GM23338 (cell line): ENCODE results near the gene MT1F. TPM values are rescaled to one million over a fixed set of nuclear protein-coding genes. Genes with fewer than 3 reads are reported as not detected.

Experiments used
- ATAC-seq: fragments of 200-7000 bp; cut with Tn5 transposase; 3 replicates; pipeline ENCODE4 v1.9.1; 2020
- DNase-seq: peaks from one replicate; pipeline ENCODE4 v3.0.0-alpha.2; 2015; ENCODE audit warnings: low spot score
- H2AFZ ChIP-seq: fragments of 200-600 bp; sonication (generic); 2 replicates; pipeline ENCODE4 v1.8.0; 2016; ENCODE audit warnings: antibody characterized with exemption, mild to moderate bottlenecking, moderate library complexity
- H3F3A ChIP-seq: fragments of 200-600 bp; sonication (generic); replicated peaks from 2 replicates; pipeline ENCODE4 v1.8.0; 2017; ENCODE audit warnings: antibody characterized with exemption, mixed run types, low read depth
- H3K27ac ChIP-seq: fragments of 200-600 bp; sonication (generic); 2 replicates; pipeline ENCODE4 v1.6.1; 2016; ENCODE audit warnings: low read depth
- H3K27me3 ChIP-seq: fragments of 200-600 bp; sonication (generic); 2 replicates; pipeline ENCODE4 v1.8.0; 2016; ENCODE audit warnings: mild to moderate bottlenecking, mixed run types, moderate library complexity; ENCODE audit not compliant: insufficient read depth
- H3K36me3 ChIP-seq: fragments of 200-600 bp; sonication (generic); 2 replicates; pipeline ENCODE4 v1.8.0; 2016; ENCODE audit warnings: mild to moderate bottlenecking; ENCODE audit not compliant: insufficient read depth
- H3K4me1 ChIP-seq: fragments of 200-600 bp; sonication (generic); 2 replicates; pipeline ENCODE4 v1.8.0; 2016; ENCODE audit warnings: mild to moderate bottlenecking, moderate library complexity; ENCODE audit not compliant: insufficient read depth
- H3K4me2 ChIP-seq: fragments of 200-600 bp; sonication (generic); 2 replicates; pipeline ENCODE4 v1.7.1; 2017; ENCODE audit warnings: mixed run types
- H3K4me3 ChIP-seq: fragments of 200-600 bp; sonication (generic); 2 replicates; pipeline ENCODE4 v1.6.1; 2016; ENCODE audit warnings: mixed run types
- H3K79me2 ChIP-seq: fragments of 200-600 bp; sonication (generic); replicated peaks from 2 replicates; pipeline ENCODE4 v1.8.0; 2017; ENCODE audit warnings: mild to moderate bottlenecking; ENCODE audit not compliant: insufficient read depth
- H3K9me2 ChIP-seq: fragments of 200-600 bp; sonication (generic); 2 replicates; pipeline ENCODE4 v1.8.0; 2017; ENCODE audit not compliant: insufficient read depth
- H4K20me1 ChIP-seq: fragments of 200-600 bp; sonication (generic); replicated peaks from 2 replicates; pipeline ENCODE4 v1.8.0; 2017; ENCODE audit warnings: mild to moderate bottlenecking; ENCODE audit not compliant: insufficient read depth
- H3K27ac Mint-ChIP-seq: 2 replicates; pipeline ENCODE4 v1.8.0; 2020; ENCODE audit warnings: inconsistent platforms, mild to moderate bottlenecking, moderate library complexity, mixed read lengths
- H3K27me3 Mint-ChIP-seq: 3 replicates; pipeline ENCODE4 v1.8.0; 2022; ENCODE audit warnings: low read depth, mild to moderate bottlenecking, moderate library complexity, mixed read lengths, inconsistent platforms; ENCODE audit not compliant: insufficient read depth, poor library complexity
- H3K36me3 Mint-ChIP-seq: 3 replicates; pipeline ENCODE4 v1.8.0; 2021; ENCODE audit warnings: low read depth, mild to moderate bottlenecking, inconsistent platforms, moderate library complexity, mixed read lengths
- H3K4me1 Mint-ChIP-seq: 3 replicates; pipeline ENCODE4 v1.8.0; 2020; ENCODE audit warnings: mild to moderate bottlenecking, inconsistent platforms, mixed read lengths
- H3K4me3 Mint-ChIP-seq: 3 replicates; pipeline ENCODE4 v1.8.0; 2021; ENCODE audit warnings: moderate library complexity, mild to moderate bottlenecking, inconsistent platforms, mixed read lengths
- H3K9me3 Mint-ChIP-seq: 3 replicates; pipeline ENCODE4 v1.8.0; 2020; ENCODE audit warnings: moderate library complexity, mild to moderate bottlenecking, inconsistent platforms, mixed read lengths
- CREB1 ChIP-seq: fragments of 250-450 bp; sonication (Bioruptor Pico); IDR thresholded peaks from 2 replicates; pipeline ENCODE4 v1.5.0; 2020; ENCODE audit warnings: low read depth, mild to moderate bottlenecking, moderate library complexity
- EZH2 ChIP-seq: fragments of 200-600 bp; sonication (generic); IDR thresholded peaks from one replicate; pipeline ENCODE4 v1.8.0; 2017; ENCODE audit warnings: antibody characterized with exemption, mild to moderate bottlenecking, low read depth; ENCODE audit not compliant: unreplicated experiment
- POLR2AphosphoS5 ChIP-seq: IDR thresholded peaks from 2 replicates; pipeline ENCODE4 v1.6.1; 2016; ENCODE audit warnings: antibody characterized with exemption, low read depth
- STAT1 ChIP-seq: IDR thresholded peaks from one replicate; pipeline ENCODE4 v1.6.1; 2016; ENCODE audit warnings: antibody characterized with exemption; ENCODE audit not compliant: unreplicated experiment
- ZNF114 ChIP-seq: fragments of 250-450 bp; sonication (Bioruptor Pico); IDR thresholded peaks from 2 replicates; pipeline ENCODE4 v1.5.0; 2020; ENCODE audit warnings: mild to moderate bottlenecking, moderate library complexity
- polyA plus RNA-seq: library from polyadenylated mRNA; unstranded; fragments of >200 nt; fragmentation: Nextera tagmentation; extraction: Ambion mirVana; gene quantifications from 2 replicates; pipeline ENCODE4 v1.2.1, GENCODE V29; 2016
- total RNA-seq: library from RNA; depleted of rRNA; stranded (reverse); fragments of >200 nt; shearing (Covaris generic); gene quantifications from 2 replicates; pipeline ENCODE4 v1.2.3, GENCODE V29; 2014
- TF ChIP-seq, protein P1 (sequence below), 2 experiments: fragments of 200-600 bp in 1 of 2; sonication (generic) in 1 of 2; conservative IDR thresholded peaks; 2 replicates each; pipeline versions ENCODE4 v1.5.1 to v1.6.1; 2016 to 2017; ENCODE audit warnings: antibody characterized with exemption in 2 of 2, low read depth in 2 of 2, mild to moderate bottlenecking in 2 of 2, moderate library complexity in 1 of 2
- TF ChIP-seq, protein P2 (sequence below): IDR thresholded peaks from one replicate; pipeline ENCODE4 v1.6.1; 2018; ENCODE audit warnings: antibody characterized with exemption; ENCODE audit not compliant: unreplicated experiment
- TF ChIP-seq, protein P3 (sequence below): IDR thresholded peaks from 2 replicates; pipeline ENCODE4 v1.6.1; 2016; ENCODE audit warnings: antibody characterized with exemption

The MT1F gene
- total and polyA plus RNA-seq, 2 experiments from 2014 or later = 7.4 to 107 TPM

DNA sequence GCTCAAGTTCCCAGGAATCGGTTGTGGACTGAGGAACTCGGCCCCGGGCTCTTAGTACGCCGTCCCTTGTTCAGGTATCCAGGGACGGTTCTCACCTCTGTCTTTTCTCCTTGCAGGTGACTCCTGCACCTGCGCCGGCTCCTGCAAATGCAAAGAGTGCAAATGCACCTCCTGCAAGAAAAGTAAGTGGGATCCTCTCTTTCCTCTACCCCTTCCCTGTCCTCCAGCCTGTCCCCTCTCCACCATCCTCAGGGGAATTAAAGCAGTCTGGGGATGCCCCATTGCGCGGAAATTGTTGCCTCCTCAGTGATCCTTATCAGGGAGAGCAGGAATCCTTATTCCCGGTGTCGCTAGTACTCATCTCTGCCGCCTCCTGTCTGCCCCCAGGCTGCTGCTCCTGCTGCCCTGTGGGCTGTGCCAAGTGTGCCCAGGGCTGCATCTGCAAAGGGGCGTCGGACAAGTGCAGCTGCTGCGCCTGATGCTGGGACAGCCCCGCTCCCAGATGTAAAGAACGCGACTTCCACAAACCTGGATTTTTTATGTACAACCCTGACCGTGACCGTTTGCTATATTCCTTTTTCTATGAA, 48.8 kb upstream of the MT1F start:
- H3K4me1 ChIP-seq = peaks cover 27% of the 10 kb centered on the region
- no peak for DNase-seq
- H3K9me3 Mint-ChIP-seq = no peaks in the 10 kb centered on the region
- TF ChIP-seq POLR2AphosphoS5 (no peak), EZH2 (peak; percentile 58), ZNF114 (CRISPR knock-in tag) (no peak), CREB1 (no peak)
- H3K27ac ChIP-seq = no peak overlapping the region
- ATAC-seq = peak; percentile 11
- no peaks in the 10 kb centered on the region for H3K36me3 ChIP-seq
- peaks cover 34% of the 10 kb centered on the region for H3K4me1 Mint-ChIP-seq
- peak overlapping the region; percentile 51 for H3K4me3 ChIP-seq
- H3K4me3 Mint-ChIP-seq = peak overlapping the region; percentile 89
- peak overlapping the region; percentile 80 for H2AFZ ChIP-seq
- no peaks in the 10 kb centered on the region for H3K9me2 ChIP-seq
- H3K79me2 ChIP-seq = no peaks in the 10 kb centered on the region
- no peak overlapping the region for H3K27ac Mint-ChIP-seq
- peaks cover 81% of the 10 kb centered on the region for H3K27me3 ChIP-seq
- peaks cover 9% of the 10 kb centered on the region; the same call in 2 of the 3 replicates for H3K36me3 Mint-ChIP-seq
- peaks cover 14% of the 10 kb centered on the region; the same call in 1 of the 2 replicates for H3F3A ChIP-seq
- H3K27me3 Mint-ChIP-seq = peaks cover 43% of the 10 kb centered on the region
- H4K20me1 ChIP-seq = no peaks in the 10 kb centered on the region
- peak overlapping the region; percentile 74 for H3K4me2 ChIP-seq

DNA sequence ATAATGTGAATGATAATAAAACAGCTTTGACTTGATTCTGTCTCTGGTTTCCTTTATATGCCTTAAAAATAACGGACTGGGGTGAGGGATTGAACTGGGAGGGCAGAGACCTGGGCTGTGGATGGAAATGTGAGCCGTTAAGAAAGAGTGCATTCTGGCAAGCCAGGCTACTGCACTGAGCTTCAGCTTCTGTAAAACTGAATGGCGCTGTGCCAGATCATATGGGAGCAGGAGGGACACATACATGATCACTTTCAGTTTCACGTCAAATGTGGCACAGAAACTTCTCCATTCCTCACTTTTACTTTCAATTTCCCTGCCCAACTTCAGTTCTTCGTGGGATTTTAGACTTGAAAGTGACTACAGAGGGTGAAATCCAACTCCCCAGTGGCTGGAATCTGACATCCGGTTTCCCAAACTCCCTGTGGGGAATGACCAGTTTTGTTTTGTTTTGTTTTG, 48.3 kb upstream of the MT1F start:
- TF ChIP-seq EZH2 = peak; percentile 45
- TF ChIP-seq, protein P1, sequence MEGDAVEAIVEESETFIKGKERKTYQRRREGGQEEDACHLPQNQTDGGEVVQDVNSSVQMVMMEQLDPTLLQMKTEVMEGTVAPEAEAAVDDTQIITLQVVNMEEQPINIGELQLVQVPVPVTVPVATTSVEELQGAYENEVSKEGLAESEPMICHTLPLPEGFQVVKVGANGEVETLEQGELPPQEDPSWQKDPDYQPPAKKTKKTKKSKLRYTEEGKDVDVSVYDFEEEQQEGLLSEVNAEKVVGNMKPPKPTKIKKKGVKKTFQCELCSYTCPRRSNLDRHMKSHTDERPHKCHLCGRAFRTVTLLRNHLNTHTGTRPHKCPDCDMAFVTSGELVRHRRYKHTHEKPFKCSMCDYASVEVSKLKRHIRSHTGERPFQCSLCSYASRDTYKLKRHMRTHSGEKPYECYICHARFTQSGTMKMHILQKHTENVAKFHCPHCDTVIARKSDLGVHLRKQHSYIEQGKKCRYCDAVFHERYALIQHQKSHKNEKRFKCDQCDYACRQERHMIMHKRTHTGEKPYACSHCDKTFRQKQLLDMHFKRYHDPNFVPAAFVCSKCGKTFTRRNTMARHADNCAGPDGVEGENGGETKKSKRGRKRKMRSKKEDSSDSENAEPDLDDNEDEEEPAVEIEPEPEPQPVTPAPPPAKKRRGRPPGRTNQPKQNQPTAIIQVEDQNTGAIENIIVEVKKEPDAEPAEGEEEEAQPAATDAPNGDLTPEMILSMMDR (conservative IDR thresholded peaks at IDR 0.05; ENCODE audit: low read depth in 2 of 2) = no peak
- H3K27me3 Mint-ChIP-seq = peaks cover 46% of the 10 kb centered on the region
- no peaks in the 10 kb centered on the region for H3K9me2 ChIP-seq
- H3F3A ChIP-seq = peaks cover 14% of the 10 kb centered on the region; the same call in 1 of the 2 replicates
- peak overlapping the region; percentile 89 for H3K4me3 Mint-ChIP-seq
- DNase-seq (no peak), ATAC-seq (peak; percentile 3; the same call in 1 of the 3 replicates)
- peak overlapping the region; percentile 51 for H3K4me3 ChIP-seq
- H3K9me3 Mint-ChIP-seq = no peaks in the 10 kb centered on the region
- H3K36me3 ChIP-seq = no peaks in the 10 kb centered on the region
- no peak overlapping the region for H3K27ac Mint-ChIP-seq
- H3K36me3 Mint-ChIP-seq = peaks cover 9% of the 10 kb centered on the region; the same call in 2 of the 3 replicates
- H4K20me1 ChIP-seq = no peaks in the 10 kb centered on the region
- no peak overlapping the region for H2AFZ ChIP-seq
- peaks cover 86% of the 10 kb centered on the region for H3K27me3 ChIP-seq
- no peaks in the 10 kb centered on the region for H3K79me2 ChIP-seq
- peaks cover 34% of the 10 kb centered on the region for H3K4me1 Mint-ChIP-seq
- H3K4me1 ChIP-seq = peaks cover 28% of the 10 kb centered on the region
- peak overlapping the region; percentile 74 for H3K4me2 ChIP-seq
- H3K27ac ChIP-seq = no peak overlapping the region

DNA sequence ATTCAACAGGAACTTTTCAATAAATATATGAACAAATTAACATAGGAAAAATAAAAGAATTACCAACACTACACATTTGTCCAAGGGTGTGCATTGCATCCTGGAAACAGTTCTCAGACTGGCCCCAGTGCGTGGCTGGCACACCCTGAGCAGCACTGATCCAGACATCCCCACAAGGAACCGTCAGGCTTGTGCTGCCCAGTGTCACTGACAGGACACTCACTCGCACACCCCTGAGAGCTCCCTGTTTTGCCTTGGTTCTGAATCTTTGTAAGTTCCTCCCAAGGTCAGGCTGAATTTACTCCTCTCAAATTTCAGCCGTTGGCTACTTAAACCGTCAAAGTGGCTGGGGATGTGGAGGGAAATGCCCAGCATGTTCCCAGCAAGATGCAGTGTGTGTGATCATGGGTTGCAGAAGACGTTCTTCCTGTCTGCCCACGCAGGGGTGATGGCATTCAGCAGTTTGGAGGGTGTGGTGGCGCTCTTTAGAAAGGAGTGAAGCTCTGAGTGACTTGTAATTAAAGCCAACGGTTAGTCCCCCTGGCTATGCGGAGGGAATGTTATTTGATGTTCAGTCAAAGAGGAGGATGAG, 47.6 kb upstream of the MT1F start:
- peaks cover 34% of the 10 kb centered on the region for H3K4me1 Mint-ChIP-seq
- H3K27ac Mint-ChIP-seq = no peak overlapping the region
- Histone ChIP-seq H3F3A (peaks cover 14% of the 10 kb centered on the region; the same call in 1 of the 2 replicates), H3K9me2 (no peaks in the 10 kb centered on the region), H3K4me3 (0 out of 2 replicates have a peak overlapping the region, but pooled peaks have one; percentile 19), H3K4me1 (peaks cover 28% of the 10 kb centered on the region), H3K27me3 (peaks cover 93% of the 10 kb centered on the region), H2AFZ (no peak overlapping the region), H3K27ac (no peak overlapping the region), H4K20me1 (no peaks in the 10 kb centered on the region), H3K4me2 (peak overlapping the region; percentile 74), H3K36me3 (no peaks in the 10 kb centered on the region), H3K79me2 (no peaks in the 10 kb centered on the region)
- H3K9me3 Mint-ChIP-seq = no peaks in the 10 kb centered on the region
- DNase-seq (no peak), ATAC-seq (no peak)
- peaks cover 53% of the 10 kb centered on the region for H3K27me3 Mint-ChIP-seq
- peaks cover 9% of the 10 kb centered on the region; the same call in 2 of the 3 replicates for H3K36me3 Mint-ChIP-seq
- H3K4me3 Mint-ChIP-seq = peak overlapping the region; percentile 89
- TF ChIP-seq, protein P2, sequence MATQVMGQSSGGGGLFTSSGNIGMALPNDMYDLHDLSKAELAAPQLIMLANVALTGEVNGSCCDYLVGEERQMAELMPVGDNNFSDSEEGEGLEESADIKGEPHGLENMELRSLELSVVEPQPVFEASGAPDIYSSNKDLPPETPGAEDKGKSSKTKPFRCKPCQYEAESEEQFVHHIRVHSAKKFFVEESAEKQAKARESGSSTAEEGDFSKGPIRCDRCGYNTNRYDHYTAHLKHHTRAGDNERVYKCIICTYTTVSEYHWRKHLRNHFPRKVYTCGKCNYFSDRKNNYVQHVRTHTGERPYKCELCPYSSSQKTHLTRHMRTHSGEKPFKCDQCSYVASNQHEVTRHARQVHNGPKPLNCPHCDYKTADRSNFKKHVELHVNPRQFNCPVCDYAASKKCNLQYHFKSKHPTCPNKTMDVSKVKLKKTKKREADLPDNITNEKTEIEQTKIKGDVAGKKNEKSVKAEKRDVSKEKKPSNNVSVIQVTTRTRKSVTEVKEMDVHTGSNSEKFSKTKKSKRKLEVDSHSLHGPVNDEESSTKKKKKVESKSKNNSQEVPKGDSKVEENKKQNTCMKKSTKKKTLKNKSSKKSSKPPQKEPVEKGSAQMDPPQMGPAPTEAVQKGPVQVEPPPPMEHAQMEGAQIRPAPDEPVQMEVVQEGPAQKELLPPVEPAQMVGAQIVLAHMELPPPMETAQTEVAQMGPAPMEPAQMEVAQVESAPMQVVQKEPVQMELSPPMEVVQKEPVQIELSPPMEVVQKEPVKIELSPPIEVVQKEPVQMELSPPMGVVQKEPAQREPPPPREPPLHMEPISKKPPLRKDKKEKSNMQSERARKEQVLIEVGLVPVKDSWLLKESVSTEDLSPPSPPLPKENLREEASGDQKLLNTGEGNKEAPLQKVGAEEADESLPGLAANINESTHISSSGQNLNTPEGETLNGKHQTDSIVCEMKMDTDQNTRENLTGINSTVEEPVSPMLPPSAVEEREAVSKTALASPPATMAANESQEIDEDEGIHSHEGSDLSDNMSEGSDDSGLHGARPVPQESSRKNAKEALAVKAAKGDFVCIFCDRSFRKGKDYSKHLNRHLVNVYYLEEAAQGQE = no peak
- no peak for TF ChIP-seq STAT1
- TF ChIP-seq, protein P3, sequence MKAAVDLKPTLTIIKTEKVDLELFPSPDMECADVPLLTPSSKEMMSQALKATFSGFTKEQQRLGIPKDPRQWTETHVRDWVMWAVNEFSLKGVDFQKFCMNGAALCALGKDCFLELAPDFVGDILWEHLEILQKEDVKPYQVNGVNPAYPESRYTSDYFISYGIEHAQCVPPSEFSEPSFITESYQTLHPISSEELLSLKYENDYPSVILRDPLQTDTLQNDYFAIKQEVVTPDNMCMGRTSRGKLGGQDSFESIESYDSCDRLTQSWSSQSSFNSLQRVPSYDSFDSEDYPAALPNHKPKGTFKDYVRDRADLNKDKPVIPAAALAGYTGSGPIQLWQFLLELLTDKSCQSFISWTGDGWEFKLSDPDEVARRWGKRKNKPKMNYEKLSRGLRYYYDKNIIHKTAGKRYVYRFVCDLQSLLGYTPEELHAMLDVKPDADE = no peak
- TF ChIP-seq ZNF114 (CRISPR knock-in tag) = no peak
- TF ChIP-seq EZH2 = no peak
